Amniotic stem cell (primary cell): ENCODE results near the gene RLN2.
"Not testable (repeated sequence)": the region's sequence is repeated elsewhere in the genome, so short reads cannot be mapped to it uniquely, and the experiment has no call there.

ENCODE experiments used
- DNase-seq: peaks from one replicate; lab custom pipeline; 2025; lab: John Stamatoyannopoulos, UW

Gene RLN2

GRCh38 chr9:5303840-5304795, at the start of gene RLN2:
Gene RLN2, minus strand, starts transcription at chr9:5304716. Its CDS starts 136 bp downstream, at chr9:5304580.
- DNase-seq: not testable (repeated sequence)

- DNase-seq: no peak
These were observed 49.7 kb upstream of the RLN2 start for GRCh38 chr9:5354184-5354583.

- DNase-seq: no peak
These were observed 48.2 kb upstream of the RLN2 start for GRCh38 chr9:5352637-5353248.

GRCh38 chr9:5338992-5339981, 34.8 kb upstream of the RLN2 start, which contains the start of gene RLN1:
Gene RLN1, minus strand, starts transcription at chr9:5339876. Its CDS starts 130 bp downstream, at chr9:5339746.
- DNase-seq: not testable (repeated sequence)

GRCh38 chr9:5336688-5337087, 32.2 kb upstream of the RLN2 start:
- no peak for DNase-seq

- not testable (repeated sequence) for DNase-seq
These were observed 26.8 kb upstream of the RLN2 start for GRCh38 chr9:5331276-5331675.

- DNase-seq: no peak
These were observed 22.5 kb upstream of the RLN2 start for GRCh38 chr9:5326893-5327548.

GRCh38 chr9:5326187-5326586, 21.7 kb upstream of the RLN2 start:
- DNase-seq: no peak

- not testable (repeated sequence) for DNase-seq
These were observed 17.1 kb upstream of the RLN2 start for GRCh38 chr9:5321601-5322000.

GRCh38 chr9:5321058-5321457, 16.5 kb upstream of the RLN2 start:
- DNase-seq: no peak

GRCh38 chr9:5316406-5316805, 11.9 kb upstream of the RLN2 start:
- DNase-seq: not testable (repeated sequence)

GRCh38 chr9:5315187-5315923, 10.8 kb upstream of the RLN2 start:
- no peak for DNase-seq

GRCh38 chr9:5310851-5311250, 6.3 kb upstream of the RLN2 start:
- no peak for DNase-seq

- DNase-seq: no peak
These were observed 1.2 kb upstream of the RLN2 start for GRCh38 chr9:5305741-5306140.

GRCh38 chr9:5301544-5301943, 3.0 kb downstream of the RLN2 start:
- DNase-seq: no peak

- DNase-seq: no peak
These were observed 12.4 kb downstream of the RLN2 start for GRCh38 chr9:5292141-5292540.

GRCh38 chr9:5288591-5288990, 15.9 kb downstream of the RLN2 start:
- DNase-seq: no peak

GRCh38 chr9:5286262-5286661, 18.3 kb downstream of the RLN2 start:
- DNase-seq: no peak

GRCh38 chr9:5278486-5278885, 26.0 kb downstream of the RLN2 start:
- DNase-seq: no peak

- no peak for DNase-seq
These were observed 29.7 kb downstream of the RLN2 start for GRCh38 chr9:5274770-5275169.

- no peak for DNase-seq
These were observed 35.2 kb downstream of the RLN2 start for GRCh38 chr9:5269249-5269715.
